ENCODE data around the gene CLASP1. TPM values are rescaled to one million over a fixed set of nuclear protein-coding genes. Genes with fewer than 3 reads are reported as not detected.

The CLASP1 gene
- total and polyA plus RNA-seq, 5 donors from 2014 or later: 8.7 to 72.1 (median 12.2) TPM

Other genes starting within 250 kb of the CLASP1 start
- gene RNU4ATAC, start 118.6 kb downstream of the CLASP1 start, total RNA-seq: not detected
- not detected for gene RNU4ATAC, start 118.6 kb downstream of the CLASP1 start, polyA plus RNA-seq
- 27.7 TPM for gene NIFK, start 87.4 kb upstream of the CLASP1 start, total RNA-seq
- 10 to 100 TPM; 60.4 to 82.5 (median 69.2) TPM for gene NIFK, start 87.4 kb upstream of the CLASP1 start, polyA plus RNA-seq
- gene TSN, start 106.2 kb upstream of the CLASP1 start, total RNA-seq: 61.9 TPM
- gene TSN, start 106.2 kb upstream of the CLASP1 start, polyA plus RNA-seq: 10 to 100 TPM; 82.6 to 99.4 (median 93.7) TPM

Measured in CD4-positive, CD25-positive, alpha-beta regulatory T cell (primary cell).